ENCODE measurements around the gene CCRL2.

DNA sequence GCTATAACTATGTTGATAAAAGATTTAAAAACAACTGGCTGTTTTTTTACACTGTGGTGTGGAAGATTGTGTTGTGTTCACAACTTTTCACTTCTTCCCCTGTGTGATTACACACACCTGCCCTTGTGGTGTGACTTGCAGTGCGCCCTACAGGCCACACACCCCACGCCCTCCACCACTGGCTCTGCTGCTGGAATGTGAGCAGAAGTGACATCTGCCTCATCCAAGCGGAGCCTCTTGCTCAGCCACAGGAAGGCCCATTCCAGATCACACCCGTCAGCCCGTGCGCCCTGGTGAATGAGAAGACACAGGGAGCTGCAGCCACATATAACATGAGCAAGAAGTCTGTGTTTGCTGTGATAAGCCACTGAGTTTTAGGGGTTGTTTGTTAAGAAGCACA lies 46.2 kb upstream of the CCRL2 start:
- TF ChIP-seq TAF1 (IDR thresholded peaks at IDR 0.05; ENCODE audit: low read depth) (no peak), EP300 (conservative IDR thresholded peaks at IDR 0.05; ENCODE audit: poor library complexity, severe bottlenecking) (no peak)
- TF ChIP-seq, protein P1, sequence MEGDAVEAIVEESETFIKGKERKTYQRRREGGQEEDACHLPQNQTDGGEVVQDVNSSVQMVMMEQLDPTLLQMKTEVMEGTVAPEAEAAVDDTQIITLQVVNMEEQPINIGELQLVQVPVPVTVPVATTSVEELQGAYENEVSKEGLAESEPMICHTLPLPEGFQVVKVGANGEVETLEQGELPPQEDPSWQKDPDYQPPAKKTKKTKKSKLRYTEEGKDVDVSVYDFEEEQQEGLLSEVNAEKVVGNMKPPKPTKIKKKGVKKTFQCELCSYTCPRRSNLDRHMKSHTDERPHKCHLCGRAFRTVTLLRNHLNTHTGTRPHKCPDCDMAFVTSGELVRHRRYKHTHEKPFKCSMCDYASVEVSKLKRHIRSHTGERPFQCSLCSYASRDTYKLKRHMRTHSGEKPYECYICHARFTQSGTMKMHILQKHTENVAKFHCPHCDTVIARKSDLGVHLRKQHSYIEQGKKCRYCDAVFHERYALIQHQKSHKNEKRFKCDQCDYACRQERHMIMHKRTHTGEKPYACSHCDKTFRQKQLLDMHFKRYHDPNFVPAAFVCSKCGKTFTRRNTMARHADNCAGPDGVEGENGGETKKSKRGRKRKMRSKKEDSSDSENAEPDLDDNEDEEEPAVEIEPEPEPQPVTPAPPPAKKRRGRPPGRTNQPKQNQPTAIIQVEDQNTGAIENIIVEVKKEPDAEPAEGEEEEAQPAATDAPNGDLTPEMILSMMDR (IDR thresholded peaks at IDR 0.05; ENCODE audit: poor library complexity, severe bottlenecking): no peak

All from neural cell (in vitro differentiated cells).